Measurements from ENCODE around the gene ARL5B. TPM values are rescaled to one million over a fixed set of nuclear protein-coding genes. Genes with fewer than 3 reads are reported as not detected.

The ARL5B gene
- total RNA-seq, 1 experiment from 2014 or later: 8.7 TPM

DNA sequence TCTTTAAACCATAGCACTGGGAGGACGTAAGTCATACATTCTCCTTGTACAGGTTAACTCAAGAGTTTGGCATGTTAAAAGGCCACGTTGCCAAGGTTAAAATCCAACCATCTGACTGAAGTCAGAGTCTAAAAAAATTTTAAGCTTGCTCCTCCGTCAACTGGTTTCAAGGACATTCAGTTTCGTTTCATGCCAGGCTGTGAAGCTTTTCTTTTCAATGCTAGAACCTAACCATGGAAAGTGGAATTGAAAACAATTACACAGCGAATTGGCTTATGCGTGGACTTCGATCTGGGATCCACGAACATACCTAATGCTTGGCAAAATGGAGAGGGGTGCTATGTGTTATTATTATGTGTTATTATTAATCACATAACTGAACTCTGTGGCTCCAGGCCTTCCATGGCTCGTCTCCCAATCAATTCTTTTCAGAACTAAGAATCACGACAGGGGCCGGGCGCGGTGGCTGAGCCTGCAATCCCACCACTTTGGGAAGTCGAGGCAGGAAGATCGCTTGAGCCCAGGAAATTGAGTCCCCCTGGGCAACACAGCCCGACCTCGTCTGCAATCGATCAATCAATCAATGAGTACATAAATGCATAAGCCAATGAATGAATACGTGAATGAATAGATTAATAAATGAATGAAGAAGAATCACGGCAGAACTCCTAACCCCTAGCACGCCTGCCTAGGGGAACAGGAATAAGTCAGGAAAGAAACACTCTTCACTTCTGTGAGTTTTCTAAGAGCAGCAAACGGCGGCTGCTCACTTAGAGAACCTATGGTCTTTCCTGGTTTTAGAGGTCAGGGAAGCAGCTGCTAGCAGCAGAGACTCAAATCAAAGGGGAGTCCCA is 733 bp upstream of the ARL5B start:
- DNase-seq (ENCODE audit: low spot score): no peak

DNA sequence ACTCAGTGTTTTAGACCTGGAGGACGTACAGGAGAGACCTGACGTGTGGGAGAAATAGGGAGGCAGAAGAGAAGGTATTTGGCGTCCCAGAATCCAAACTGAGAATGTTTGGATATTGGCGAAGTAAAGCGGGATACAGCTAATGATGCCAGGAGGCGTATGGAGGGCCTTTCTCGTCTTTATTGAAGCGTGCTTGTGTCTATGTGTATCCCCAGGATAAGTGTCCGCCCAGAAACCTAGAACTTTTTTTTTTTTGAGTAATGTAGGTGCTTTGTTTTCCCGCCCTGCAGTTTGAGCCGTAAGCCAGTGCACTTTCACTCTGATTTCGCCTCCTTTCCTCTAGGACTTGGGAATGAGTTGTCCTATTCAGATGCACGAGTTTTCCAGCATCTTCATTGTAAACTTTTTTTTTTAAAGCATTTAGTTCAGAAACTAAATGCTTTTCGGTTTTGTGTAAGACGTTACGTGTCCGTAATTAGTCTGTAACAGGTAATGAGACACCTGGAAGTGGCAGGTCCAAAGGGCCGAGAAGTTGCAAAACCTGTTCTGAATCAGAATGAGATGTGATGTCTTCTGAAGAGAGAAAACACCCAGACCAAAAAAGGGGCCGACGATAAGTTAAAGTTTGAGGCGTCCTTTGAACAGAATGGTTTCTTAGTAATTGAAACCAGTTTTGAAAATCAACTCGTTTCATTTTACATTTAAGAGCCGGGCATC is 746 bp downstream of the ARL5B start:
- peak; percentile 6 for DNase-seq (ENCODE audit: low spot score)

DNA sequence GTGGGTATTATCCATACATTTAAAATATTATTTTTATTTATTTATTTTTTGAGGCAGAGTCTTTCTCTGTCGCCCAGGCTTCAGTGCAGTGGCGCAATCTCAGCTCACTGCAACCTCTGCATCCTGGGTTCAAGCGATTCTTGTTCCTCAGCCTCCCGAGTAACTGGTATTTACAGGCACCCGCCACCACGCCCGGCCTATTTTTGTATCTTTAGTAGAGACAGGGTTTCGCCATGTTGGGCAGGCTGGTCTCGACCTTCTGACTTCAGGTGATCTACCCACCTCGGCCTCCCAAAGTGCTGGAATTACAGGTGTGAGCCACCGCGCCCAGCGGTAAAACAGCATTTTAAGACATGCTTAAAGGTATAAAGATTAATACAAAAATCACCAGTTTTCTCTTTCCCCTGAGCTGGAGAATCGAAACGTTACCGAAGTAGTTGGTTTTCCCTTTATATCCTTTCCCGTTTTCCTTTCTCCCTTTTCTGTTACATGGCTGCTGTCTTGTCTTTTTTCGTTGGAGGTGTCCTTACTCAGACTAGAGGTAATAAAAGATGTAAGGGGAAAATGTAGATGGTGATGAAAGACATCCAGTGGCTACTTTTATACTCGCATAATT is 1.7 kb downstream of the ARL5B start:
- no peak for DNase-seq (ENCODE audit: low spot score)

DNA sequence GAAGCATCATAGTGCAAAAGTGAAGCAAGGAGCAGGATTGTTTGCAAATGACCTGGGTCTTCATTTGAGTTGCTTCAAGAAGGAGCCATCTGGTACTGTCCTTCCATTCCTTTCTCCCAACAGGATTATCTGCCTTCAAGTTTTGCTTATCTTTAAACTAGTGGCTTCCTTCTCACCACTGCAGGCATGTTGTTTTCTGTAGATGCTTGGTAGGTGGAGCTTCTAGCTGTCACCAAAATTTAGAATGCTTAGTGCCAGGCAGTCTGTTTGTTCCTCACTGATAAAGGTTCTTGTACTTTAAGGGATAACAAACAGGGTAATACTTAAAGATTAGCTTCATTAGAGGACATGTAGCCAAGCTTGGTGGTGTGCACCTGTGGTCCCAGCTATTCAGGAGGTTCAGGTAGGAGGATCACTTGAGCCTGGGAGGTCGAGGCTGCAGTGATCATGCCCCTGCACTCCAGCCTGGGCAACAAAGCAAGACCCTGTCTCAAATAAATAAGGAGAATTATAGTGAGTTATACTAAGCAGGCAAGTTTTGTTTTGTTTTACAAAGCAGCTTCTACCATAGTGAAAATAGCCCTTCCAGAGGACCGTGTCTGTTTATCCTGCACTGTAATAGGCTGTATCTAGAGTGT is 5.7 kb downstream of the ARL5B start:
- no peak for DNase-seq (ENCODE audit: low spot score)

DNA sequence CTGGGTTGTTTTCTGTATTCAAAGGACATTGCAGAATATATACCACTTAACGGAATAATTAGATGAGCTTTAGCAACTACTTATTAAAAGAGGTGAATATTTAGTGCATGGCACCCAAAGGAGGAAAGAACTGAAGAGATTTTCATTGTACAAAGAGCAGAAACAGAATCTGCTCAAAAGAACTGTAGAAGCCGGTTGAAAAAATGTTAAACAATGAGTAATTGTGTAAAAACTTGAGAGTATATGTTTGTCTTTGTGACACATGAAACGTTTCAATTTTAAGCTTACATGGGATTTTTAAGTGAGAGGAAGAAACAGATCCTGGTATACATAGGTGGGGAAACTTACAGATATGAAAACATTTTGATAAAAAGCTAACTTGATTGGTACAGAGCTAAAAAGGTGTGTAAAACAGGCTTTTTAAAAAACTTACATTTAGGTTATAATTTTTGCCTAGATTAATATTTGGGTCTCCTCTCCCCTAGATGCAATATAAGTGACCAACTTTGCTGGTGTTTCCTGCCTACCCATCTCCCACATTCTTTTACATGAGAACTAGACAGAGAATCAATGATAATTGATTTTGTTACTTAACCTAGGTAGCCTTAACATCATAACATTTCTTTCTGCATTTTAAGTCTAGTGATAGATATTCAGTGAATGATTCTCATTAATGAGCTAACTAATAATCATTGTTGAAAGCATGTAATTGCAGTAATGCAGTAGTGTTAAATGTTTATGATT is 6.8 kb downstream of the ARL5B start:
- DNase-seq (ENCODE audit: low spot score): no peak

DNA sequence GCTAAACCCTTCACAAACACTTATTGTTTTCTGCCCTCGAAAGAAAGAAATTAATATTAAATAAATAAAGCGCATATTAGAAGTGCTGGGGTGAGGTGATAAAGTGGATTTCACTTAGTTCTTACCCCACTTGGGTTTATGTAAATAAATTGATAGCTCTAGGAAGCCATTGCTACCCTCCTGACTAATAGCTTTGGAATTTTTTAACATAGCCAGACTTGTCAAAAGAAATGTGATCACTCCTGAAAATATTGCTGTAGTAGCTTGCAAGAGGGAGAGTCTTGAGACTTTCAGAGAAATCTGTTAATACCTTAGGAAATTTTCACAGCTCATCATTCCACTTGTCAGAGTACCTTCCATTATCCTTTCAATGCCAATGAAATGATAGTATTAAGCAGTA is 7.6 kb downstream of the ARL5B start:
- no peak for DNase-seq (ENCODE audit: low spot score)

DNA sequence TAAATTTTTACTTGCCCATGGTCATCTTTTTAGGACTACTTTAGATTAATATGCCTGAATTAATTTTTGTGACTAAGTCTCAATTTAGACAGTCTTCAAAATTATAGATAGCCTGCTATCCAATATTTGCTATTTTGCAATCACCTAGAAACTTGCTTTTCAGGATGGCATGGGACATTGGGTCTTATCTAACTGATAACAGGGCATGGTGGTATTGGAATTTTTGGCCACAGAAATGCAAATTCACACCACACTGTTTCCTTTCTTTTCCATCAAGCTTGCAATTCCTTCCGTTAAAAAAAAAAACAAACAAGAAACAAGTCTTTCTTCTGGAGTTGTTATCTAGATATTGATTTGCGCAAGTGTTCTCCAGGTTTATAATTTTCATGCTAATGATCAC is 8.8 kb downstream of the ARL5B start:
- no peak for DNase-seq (ENCODE audit: low spot score)

DNA sequence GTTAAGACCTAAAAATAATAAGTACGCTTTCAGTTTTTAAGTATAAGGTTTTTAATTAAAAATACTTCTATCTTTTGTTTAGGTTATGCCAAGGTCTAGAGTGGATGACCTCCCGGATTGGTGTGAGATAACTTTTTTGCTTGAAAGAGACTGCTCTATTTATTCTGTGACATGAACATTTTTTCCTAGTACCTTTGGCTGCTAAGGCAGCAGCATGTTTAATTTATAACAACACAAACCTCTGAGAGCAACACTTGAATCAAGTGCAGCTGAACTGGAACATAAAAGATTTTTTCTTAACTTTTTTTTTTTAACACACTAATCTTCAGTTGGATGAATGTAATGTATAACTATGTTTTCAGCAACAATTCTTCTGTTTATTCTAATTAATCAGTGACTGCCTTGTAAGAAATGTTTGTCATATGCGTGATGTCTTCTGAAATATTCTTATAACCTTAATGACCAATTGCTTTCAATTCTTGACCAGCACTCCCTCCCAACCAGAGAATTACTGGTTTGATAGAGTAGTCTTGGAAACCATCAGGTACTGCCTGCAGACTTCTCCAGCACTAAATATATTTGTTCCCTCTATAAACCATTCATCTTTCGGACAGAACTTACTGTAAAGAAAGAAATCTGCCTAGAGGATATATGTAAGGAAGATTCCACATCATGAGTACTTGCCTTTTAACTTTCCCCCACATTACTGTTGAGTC is 16.0 kb downstream of the ARL5B start:
- DNase-seq (ENCODE audit: low spot score): no peak

DNA sequence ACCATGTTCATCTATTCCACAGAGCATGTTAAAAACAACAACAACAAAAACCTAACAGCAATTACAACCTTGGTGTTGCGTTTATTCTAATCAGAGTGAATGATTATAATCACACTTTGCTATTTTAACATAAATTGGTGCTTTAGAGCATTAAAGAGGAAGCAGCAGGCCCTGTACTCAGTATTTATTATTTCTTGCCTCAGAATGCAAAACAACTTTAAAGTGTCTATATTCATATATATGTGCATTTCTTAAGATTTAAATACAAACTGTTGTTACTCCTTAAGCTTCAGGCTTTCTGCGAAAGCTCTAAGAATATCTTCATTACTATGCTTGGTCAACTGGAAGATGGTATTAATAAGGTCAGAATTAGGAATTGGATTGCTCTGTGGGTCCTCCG is 21.5 kb downstream of the ARL5B start:
- DNase-seq (ENCODE audit: low spot score): no peak

DNA sequence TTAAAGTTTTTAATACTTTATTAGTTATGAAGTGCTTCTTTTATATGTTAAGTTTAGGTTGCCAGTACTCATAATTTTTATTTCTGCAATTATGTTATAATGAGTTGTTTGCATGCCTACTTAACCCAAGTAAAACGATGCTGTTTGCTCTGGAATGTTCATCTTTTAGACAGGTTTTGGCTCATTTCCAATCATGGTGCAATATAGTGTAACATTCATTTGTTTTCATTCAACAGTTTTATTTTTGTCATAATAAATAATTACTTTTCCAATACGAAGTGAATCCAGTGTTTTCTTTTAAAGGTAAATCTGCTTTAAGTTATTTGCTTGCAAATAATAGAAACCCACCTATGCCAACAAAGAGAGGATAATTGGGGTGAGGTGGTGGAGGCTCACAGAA is 22.1 kb downstream of the ARL5B start:
- no peak for DNase-seq (ENCODE audit: low spot score)

DNA sequence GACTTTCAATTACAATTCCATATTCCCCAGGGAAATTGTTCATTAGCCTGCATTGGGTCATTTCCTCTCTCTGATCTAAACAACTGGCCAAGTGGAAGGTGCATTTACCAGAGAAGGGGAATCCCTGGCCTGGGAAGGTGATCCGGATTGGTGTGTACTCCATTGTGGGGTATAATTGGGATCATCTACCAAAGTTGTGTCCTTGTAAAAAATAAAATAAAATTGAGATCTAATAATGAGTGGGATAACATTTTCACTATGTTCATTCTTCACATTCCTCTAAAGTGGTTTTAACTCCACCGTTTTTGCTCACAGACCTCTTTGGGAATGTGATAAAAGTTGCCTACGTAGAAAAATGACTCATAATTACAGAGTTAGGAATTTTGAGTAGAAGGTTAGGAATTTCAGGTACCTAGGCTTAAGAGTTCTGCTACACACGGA is 22.8 kb downstream of the ARL5B start:
- peak; percentile 8 for DNase-seq (ENCODE audit: low spot score)

DNA sequence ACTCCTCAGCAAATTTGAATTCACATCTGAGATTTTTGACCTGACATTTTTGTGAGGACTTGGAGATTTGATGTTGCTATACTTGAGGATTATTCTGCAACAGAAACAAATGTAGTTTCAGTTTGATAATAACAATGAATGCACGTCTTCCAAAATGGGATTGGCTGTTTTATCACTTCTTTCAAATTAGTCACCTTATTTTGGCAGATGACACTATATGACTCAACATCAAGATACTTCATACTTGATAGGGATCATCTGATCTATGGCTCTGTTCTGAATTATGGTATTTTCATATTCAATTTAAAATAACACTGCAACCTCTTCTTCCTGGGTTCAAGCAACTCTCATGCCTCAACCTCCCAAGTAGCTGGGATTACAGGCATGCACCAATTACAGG is 24.2 kb downstream of the ARL5B start:
- DNase-seq (ENCODE audit: low spot score): no peak

DNA sequence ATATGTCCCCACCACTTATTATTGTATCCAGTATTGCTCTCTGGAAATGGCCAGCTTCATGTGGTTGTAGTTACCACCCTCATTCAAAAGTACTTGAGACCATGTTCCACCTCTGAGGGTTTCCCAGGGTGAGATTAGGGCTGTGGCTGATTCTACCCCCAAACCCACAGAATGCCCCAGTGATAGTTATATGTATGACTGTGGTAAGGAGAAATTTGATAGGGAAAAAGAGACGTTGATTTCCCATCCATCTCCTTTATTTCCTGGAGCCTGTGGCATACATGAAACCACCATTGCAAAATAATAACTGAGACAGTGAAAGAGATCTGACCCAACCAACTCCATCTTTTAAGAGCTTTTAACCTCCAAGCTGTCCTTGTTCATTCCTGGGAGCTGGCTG is 25.2 kb downstream of the ARL5B start:
- no peak for DNase-seq (ENCODE audit: low spot score)

DNA sequence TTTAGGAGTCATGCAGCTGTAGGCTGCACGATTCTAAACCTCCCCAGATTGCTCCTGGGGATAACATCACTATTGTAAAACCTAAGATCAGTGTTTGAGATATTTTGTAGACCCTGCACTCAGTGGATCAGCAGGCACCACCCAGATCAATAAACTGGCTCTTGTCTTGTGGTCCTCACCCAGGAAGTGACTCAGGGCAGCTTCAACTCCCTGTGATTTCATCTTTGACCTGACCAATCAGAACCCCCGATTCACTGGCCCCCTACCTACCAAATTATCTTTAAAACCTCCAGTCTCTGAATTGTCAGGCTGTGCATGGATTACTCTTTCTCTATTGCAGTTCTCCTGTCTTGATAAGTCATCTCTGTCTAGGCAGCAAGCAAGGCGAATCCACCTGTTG is 25.7 kb downstream of the ARL5B start:
- DNase-seq (ENCODE audit: low spot score): no peak

DNA sequence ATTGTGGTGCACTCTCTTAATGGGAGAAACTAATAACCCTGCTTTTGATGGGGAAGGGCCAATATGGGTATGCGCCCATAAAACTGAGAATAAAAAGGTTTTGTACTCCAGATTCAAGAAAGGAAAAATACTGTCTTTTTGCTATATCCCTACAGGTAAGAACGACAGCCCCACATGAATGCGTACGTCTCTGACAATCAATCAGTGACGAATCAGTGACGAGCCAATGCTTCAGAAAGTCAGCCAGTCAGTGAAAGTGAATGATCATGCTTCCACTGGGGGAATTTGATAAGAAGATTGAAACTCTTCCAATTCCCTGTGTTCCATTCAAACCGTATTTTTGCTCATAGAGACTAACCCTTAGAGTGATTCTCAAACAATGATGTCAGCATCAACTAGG is 26.3 kb downstream of the ARL5B start:
- no peak for DNase-seq (ENCODE audit: low spot score)

DNA sequence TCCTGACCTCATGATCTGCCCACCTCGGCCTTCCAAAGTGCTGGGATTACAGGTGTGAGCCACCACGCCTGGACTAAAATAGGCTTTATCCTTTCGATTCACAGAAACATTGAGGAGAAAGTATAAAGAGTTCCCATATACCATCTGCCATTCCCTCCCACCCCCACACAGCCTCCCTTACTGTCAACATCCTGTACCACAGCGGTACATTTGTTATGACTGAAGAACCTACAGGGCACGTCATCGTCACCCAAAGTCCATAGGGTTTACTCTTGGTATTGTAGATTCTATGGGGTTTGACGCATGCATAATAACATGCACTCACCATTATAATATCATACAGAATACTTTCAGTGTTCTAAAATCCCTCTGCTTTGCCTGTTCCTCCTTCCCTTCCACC is 28.0 kb downstream of the ARL5B start:
- DNase-seq (ENCODE audit: low spot score): no peak

DNA sequence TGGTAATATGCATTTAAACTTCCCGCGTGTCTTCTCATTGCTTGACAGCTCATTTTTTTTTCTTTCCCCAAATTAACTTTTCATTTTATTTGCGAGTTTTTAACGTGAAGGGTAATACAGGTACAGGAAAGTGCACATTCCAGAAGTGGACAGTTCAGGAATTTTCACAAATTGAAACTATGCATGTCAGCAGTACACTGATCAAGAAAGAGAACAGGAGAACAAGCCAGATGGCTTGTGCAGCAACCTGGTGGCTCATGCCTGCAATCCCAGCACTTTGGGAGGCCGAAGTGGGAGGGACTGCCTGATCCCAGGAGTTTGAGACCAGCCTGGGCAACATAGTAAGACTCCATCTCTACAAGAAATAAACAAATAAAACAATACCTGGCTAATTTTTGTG is 28.5 kb downstream of the ARL5B start:
- DNase-seq (ENCODE audit: low spot score): no peak

DNA sequence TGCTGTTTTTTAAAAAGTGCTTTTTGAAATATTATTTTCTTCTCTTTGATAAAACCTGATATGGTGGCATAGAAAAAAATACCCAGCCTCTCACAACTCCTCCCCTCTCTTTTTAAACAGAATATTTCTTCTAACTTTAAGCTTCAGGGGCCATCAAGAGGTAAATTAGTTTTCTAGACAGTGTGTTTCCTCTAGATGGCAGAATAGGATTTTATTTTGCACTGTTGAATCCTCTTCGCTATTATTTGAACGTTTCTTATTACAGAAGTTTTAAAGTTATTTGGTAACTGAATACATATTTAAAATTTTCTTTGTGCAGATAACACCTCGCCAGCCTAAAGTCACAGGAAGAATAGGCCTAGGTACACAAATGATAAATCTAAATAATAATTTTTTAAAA is 30.3 kb downstream of the ARL5B start:
- peak; percentile 4 for DNase-seq (ENCODE audit: low spot score)

DNA sequence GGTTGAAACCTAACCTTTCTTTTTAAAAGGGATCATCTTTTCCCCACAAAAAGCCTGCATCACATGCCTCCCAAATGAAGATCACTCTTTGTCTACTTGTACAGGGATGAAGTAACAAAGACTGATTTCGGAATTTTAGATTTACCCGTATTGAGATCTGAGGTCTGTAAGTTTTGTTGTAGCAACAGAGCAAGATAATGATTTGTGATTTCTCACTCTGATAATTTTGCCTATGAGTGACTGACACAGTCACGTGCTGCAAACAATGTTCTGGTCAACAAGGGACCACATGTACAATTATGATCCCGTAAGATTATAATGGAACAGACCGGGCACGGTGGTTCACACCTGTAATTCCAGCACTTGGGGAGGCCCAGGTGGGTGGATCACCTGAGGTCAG is 31.3 kb downstream of the ARL5B start:
- no peak for DNase-seq (ENCODE audit: low spot score)

DNA sequence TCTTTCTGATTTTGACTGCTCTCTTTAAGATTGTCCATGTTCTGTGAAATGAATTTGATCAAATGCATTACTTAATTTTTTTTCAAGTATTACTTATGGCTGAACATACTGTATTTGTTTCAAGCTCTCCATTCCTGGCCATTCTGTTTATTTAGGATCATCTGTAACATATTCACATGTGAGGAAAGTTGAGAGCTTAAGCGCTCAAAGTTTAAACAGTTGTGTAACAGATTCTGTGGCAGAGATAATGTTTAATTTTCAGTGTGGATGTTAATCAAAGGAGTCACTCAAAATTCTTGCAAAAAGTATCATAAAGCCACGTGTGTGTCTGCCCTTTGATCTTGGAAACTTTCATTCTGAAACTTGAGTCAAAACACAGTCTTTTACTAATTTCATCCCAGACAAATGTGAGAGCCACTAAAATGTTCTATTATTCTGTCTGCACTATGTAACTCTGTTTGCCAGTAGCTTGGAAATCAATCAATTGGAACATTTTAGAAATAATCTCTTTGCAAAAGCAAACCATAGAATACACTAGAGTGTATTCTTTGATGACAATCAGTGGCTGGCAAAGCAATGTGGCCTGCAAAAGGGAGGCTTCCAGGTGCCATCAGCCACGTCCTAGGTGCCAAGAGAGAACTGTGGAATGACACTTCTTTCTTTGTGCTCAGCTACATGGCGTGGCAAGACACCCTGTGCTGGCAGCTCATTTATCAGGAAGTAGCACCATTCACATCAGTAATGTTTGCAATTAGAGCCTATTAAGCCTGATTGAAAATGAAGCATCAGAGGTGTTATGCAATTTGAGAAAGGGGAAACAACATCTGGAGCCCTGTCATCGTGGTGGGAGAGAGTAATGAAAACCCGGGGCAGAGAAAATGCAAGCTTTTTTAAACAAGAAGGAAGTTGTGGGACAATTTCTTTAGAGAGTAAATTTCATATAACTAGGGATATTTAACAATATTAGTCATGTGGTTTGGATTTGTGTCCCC is 40.9 kb downstream of the ARL5B start:
- no peak for DNase-seq (ENCODE audit: low spot score)
